Testis (tissue), 2 donors: ENCODE data around the gene C4BPB.

Experiments used
- POLR2A ChIP-seq: fragments of 450-650 bp; IDR thresholded peaks from one replicate; pipeline ENCODE4 v1.6.1; 2017; ENCODE audit warnings: antibody characterized with exemption, mild to moderate bottlenecking, moderate library complexity
- TF ChIP-seq, protein P1 (sequence below), 3 experiments: fragments of 450-650 bp in 2 of 3; fragments of 200-600 bp in 1 of 3; sonication (generic) in 1 of 3; IDR thresholded peaks; one replicate each; pipeline ENCODE4 v1.5.1; 2016 to 2019; ENCODE audit warnings: antibody characterized with exemption in 3 of 3, mild to moderate bottlenecking in 2 of 3, moderate library complexity in 1 of 3

- no peak for TF ChIP-seq POLR2A
- TF ChIP-seq, protein P1, sequence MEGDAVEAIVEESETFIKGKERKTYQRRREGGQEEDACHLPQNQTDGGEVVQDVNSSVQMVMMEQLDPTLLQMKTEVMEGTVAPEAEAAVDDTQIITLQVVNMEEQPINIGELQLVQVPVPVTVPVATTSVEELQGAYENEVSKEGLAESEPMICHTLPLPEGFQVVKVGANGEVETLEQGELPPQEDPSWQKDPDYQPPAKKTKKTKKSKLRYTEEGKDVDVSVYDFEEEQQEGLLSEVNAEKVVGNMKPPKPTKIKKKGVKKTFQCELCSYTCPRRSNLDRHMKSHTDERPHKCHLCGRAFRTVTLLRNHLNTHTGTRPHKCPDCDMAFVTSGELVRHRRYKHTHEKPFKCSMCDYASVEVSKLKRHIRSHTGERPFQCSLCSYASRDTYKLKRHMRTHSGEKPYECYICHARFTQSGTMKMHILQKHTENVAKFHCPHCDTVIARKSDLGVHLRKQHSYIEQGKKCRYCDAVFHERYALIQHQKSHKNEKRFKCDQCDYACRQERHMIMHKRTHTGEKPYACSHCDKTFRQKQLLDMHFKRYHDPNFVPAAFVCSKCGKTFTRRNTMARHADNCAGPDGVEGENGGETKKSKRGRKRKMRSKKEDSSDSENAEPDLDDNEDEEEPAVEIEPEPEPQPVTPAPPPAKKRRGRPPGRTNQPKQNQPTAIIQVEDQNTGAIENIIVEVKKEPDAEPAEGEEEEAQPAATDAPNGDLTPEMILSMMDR (IDR thresholded peaks at IDR 0.05), result no peak
Measured at GRCh38 chr1:207081088-207081487, 7.6 kb upstream of the C4BPB start.
